Measurements from ENCODE around the gene LSMEM2. TPM values are rescaled to one million over a fixed set of nuclear protein-coding genes. Genes with fewer than 3 reads are reported as not detected.
"Not testable (repeated sequence)": the region's sequence is repeated elsewhere in the genome, so short reads cannot be mapped to it uniquely, and the experiment has no call there.

The LSMEM2 gene
- total RNA-seq (2014; rRNA removed; shearing (Covaris generic)): 1.1 TPM in 1 of 2 replicates, not detected in the other

- DNase-seq (ENCODE audit: low read depth): no peak
Observed at GRCh38 chr3:50278880-50279224, at the start of gene LSMEM2. Gene LSMEM2, plus strand, starts transcription at chr3:50279087. Its CDS starts 27 bp downstream, at chr3:50279114.

DNA sequence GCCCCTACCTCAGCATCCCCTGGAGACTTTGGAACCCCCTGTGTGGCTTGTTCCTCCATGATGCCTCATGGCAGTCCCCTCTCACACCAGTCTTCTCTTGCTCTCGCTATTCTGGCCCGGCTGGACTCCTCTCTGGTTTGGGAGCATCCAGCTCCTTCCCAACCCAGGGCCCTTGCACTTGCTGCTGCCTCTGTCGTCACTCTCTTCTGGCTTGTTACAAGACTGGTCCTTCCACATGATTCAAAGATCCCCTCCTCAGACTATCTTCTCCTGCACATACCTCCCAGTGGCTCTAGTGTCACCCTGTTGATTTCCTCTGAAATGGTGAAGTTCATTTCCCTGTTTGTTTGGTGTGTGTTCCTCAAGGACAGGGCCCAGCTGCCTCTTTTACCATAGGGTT is 49.4 kb upstream of the LSMEM2 start:
- DNase-seq (ENCODE audit: low read depth): no peak

DNA sequence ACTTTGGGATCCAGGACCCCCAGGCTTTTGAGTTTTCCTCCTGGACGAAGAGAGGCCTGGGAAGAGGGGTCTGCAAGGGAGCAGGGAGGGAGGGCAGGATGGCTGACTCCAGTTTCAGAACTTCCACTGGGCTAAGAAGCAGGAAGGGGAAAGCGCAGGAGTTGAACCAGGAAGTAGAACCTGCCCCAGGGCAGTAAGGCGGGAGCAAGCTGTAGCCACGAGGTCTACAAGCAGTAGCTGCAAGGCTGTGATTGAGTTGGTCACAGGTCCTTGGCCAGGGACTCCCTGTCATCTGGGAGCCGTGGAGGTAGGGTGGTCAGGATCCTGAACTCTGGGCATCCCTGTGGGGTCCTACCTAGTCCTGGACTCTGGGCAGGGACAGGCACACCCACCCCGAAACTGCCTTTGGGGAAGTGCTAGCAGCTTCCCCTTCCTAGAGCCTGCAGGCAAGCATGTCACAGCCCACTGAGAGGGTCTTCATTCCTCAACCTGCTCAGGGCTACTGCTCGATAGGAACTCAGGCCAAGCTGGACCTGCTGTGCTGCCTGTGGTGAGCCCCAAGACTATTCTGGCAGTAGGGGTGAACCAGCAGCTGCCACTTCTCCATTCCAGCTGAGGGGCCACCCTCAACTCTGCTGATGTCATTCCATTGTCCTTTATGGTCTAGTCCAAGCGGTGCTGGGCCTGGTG is 48.6 kb upstream of the LSMEM2 start:
- no peak for DNase-seq (ENCODE audit: low read depth)

GRCh38 chr3:50230794-50231125 is 48.1 kb upstream of the LSMEM2 start:
- no peak for DNase-seq (ENCODE audit: low read depth)

DNA sequence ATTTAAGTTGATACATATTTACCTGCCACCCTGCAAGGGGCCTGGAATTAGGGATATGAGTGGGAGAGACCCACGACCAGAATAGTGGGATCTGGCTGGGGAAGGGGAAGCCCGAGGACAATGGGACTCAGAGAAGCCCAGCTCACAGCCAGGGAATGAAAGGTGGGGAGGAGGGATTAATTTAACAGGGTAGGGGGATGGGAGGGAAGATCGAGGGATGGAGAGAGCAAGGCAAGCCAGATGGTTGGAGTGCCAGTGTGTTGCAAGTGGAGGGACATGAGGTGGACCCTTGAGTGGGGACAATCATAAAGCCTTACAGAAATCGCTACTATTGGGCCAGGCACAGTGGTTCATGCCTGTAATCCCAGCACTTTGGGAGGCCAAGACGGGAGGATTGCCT is 47.3 kb upstream of the LSMEM2 start:
- no peak for DNase-seq (ENCODE audit: low read depth)

GRCh38 chr3:50232303-50232702 is 46.6 kb upstream of the LSMEM2 start:
- DNase-seq (ENCODE audit: low read depth): no peak

DNA sequence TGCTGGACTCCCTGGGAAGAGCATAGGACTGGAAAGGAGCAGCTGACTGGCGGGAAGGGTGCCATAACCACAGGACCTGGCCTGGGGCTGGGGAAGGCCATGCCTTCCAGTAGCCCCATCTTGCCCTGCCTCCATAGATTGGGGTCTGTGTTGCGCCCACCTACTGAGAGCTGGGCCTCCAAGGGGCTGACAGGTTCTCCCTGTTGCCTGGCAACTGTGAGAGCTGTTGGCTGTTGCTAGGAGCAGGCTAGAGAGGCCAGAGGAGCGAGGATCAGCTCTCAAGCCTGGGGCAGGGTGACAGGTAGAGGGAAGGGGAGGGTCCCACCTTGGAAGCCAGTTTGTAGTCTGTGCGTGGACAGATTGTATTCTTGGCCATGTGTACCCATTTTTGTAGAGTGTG is 45.7 kb upstream of the LSMEM2 start:
- DNase-seq (ENCODE audit: low read depth): no peak

DNA sequence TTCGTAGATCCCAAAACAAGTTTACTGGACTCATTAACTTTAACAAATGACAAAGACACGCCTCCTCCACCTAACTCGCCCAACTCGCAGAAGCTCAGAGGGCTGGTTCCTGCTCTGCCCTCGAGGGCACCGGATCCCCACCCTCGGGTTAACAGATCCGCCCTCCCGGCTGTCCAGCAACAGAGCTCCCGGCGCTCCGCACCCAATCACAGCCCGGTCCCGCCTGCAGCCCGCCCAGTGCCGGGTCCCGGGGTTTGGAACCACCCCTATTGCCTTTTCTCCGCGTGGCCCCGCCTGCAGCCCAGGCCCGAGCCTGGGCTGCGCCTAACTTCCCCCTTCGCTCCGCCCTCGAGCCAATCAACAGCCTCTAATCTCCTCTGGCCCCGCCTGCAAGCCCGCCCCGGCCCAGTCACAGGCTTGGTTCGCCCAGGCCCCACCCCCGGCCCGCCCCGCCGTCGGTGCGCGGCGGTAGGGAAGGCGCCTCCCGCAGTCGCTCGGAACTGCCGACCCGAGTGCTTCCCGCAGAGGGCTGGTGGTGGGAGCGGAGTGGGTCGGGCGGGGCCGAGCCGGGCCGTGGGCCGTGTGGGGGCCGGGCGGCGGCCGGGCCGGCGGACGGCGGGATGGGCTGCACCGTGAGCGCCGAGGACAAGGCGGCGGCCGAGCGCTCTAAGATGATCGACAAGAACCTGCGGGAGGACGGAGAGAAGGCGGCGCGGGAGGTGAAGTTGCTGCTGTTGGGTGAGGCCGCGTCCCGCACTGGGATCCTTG is 43.0 kb upstream of the LSMEM2 start, which contains the start of gene GNAI2:
Gene GNAI2 (plus strand): TSS at position 489 of the 768 bp plus-strand sequence. CDS start 132 bp downstream, at position 621.
- DNase-seq (ENCODE audit: low read depth): peak; percentile 98

DNA sequence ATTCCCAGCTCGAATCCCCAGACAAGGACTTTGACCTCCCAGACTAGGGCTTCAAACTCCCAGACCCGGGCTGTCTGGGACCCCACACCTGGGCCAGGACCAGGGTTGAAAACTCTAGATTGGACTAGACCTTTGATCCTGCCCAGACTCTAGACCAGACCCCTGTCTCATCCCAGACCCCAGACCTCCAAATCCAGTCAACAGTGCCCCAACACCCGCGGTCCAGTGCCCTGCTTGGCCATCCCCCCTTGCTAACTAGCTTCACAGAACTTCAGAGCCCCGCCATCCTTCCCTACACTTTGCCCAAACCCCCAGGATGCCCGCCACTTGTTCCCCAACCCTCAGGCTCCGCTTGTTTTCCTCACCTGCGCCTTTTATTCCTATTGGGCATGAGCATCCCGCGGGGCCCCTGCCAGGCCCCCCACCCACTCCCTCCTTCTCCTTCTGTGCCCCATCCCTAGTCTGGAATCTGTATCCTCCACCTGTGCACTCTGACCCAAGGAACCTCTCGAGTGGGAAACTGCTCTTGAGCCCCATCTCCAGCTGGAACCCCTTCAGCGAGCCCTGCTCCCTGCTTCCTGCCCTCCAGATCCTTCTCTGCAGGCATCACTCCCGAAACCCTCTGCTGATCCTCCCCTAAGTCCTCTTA is 42.3 kb upstream of the LSMEM2 start:
- no peak for DNase-seq (ENCODE audit: low read depth)

GRCh38 chr3:50237133-50237651 is 41.7 kb upstream of the LSMEM2 start:
- DNase-seq (ENCODE audit: low read depth): peak; percentile 33

GRCh38 chr3:50237754-50238548 is 40.9 kb upstream of the LSMEM2 start:
- peak; percentile 90 for DNase-seq (ENCODE audit: low read depth)

DNA sequence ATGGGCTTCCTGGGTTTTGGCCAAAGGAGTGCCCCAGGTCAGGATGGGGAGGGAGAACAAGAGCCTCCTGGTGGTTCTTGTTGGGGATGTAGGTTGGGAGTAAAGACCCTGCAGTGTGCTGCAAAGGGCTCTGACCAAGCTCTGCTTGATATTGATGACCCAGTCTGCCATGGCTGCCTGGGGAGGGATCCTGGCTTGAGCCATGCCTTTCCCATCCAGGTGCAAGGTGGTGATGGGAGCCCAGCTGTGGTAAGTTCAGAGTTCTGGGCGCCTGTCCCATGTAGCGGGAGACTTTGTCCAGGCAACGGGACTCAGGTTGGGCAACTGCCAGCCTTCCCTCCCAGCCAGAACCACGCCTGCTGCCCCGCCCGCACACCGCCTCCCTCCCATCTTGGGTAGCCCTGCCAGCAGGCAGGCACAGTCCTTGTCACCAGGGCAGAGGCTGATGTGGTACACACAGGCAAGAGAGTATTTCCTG is 40.3 kb upstream of the LSMEM2 start:
- DNase-seq (ENCODE audit: low read depth): peak; percentile 46

DNA sequence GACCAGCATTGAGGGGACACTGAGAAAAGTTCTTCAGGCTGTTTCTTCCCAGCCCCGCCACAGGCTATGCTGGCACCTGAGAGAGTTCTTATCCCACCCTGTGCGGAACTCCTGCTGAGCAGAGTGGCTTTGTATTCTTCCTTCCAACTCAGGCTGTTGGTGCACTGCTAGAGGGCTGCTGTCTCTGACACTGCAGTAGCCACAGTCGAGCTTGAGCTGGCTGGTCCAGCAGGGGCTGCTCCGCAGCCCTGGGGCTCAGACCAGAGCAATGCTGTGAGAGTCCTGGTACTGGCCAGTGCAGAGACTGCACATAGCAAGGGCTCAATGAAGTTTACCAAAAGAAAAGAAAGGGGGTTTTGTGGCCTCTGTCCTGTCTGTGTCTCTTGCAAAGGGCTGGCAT is 39.2 kb upstream of the LSMEM2 start:
- DNase-seq (ENCODE audit: low read depth): no peak

- no peak for DNase-seq (ENCODE audit: low read depth)
Observed at GRCh38 chr3:50241163-50241562, 37.7 kb upstream of the LSMEM2 start.

- DNase-seq (ENCODE audit: low read depth): no peak
Observed at GRCh38 chr3:50241713-50242380, 37.0 kb upstream of the LSMEM2 start.

DNA sequence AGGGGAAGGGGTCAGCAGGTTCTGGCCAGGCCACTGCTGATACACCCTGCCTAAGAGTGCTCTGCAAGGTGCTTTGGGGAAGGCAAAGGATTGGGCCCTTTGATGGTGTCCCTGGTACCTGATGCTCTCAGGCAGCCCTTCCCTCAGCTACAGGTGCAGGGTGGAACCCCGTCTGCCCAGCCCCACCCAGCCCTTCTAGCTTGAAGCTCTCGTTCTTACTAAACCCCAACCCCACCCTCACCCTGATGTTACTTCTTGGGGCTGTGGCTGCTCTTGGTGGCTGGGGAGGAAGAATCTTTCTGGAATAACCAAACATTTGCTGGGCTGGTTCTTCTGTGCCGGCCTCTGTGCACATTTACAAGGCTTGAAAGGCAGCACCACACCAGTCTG is 36.5 kb upstream of the LSMEM2 start:
- no peak for DNase-seq (ENCODE audit: low read depth)

- peak; percentile 82 for DNase-seq (ENCODE audit: low read depth)
Observed at GRCh38 chr3:50242851-50243542, 35.9 kb upstream of the LSMEM2 start.

- DNase-seq (ENCODE audit: low read depth): no peak
Observed at GRCh38 chr3:50243543-50243895, 35.4 kb upstream of the LSMEM2 start.

DNA sequence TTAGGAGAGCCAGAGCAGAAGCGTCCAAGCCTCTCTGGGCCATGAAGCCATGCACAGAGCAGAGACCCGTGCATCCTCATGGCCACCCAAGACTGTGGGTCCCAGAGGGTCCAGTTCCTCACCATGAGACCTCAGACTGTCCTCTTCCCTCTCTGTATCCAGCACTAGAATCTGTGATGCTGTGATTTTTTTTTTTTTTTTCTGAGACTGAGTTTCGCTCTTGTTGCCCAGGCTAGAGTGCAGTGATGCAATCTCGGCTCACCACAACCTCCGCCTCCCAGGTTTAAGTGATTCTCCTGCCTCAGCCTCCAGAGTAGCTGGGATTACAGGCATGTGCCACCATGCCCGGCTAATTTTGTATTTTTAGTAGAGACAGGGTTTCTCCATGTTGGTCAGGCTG is 34.1 kb upstream of the LSMEM2 start:
- not testable (repeated sequence) for DNase-seq (ENCODE audit: low read depth)

DNA sequence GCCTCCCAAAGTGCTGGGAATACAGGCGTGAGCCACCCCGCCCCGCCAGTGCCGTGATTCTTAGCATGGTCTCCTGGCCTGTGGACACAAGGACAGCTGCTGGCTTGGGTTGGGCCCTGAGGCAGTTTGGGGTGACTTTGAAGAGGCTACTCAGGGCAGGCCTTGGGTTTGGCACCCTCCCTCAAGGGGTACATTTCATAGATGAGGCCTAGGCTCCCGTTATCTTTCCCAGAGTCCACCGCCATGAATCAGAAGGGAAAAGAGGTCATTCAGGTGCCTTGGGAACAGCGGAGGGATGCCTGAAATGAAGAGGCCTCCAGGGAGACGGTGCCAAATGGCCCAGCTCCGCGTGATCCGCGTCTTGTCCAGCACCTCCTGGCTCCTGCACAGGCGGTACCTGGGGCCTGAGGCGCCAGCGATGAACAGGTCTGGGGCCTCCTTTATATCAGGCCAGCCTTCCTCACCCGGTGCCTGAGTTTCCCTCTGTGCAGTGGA is 33.6 kb upstream of the LSMEM2 start:
- no peak for DNase-seq (ENCODE audit: low read depth)
